Mucosa of descending colon (tissue), 3 donors: ENCODE measurements around the gene IL4. TPM values are rescaled to one million over a fixed set of nuclear protein-coding genes. Genes with fewer than 3 reads are reported as not detected.

Experiments used
- ATAC-seq: fragments of 200-7000 bp; cut with Tn5 transposase; one replicate; pipeline ENCODE4 v1.9.1; 2020; ENCODE audit warnings: mild to moderate bottlenecking, moderate library complexity
- DNase-seq, 3 donors: peaks; one replicate each; pipeline ENCODE4 v3.0.0-alpha.2; 2020
- H3K36me3 ChIP-seq: fragments of 200-600 bp; one replicate; pipeline ENCODE4 v1.8.0; 2021; ENCODE audit warnings: low read depth, mild to moderate bottlenecking
- H3K4me1 ChIP-seq: fragments of 200-600 bp; one replicate; pipeline ENCODE4 v1.8.0; 2021; ENCODE audit warnings: low read depth, mild to moderate bottlenecking
- H3K4me3 ChIP-seq: fragments of 200-600 bp; one replicate; pipeline ENCODE4 v1.8.0; 2021; ENCODE audit warnings: mild to moderate bottlenecking
- H3K9me3 ChIP-seq: fragments of 200-600 bp; one replicate; pipeline ENCODE4 v1.8.0; 2021; ENCODE audit warnings: mild to moderate bottlenecking
- intact Hi-C, 2 donors: fragments of 100-400 bp; cut with DNase I in 1 of 2; cut with micrococcal nuclease in 1 of 2; formaldehyde crosslinking; loops; one replicate each; pipeline versions ENCODE4 v1.11.0 to v1.11.1; 2022; cut with DNase I, micrococcal nuclease
- total RNA-seq, 3 donors: library from RNA; stranded (reverse); fragmentation: NEBNext Ultra II Directional in 2 of 3; extraction: Animal tissue kit (Norgen Biotek cat#: 25700) in 2 of 3; gene quantifications; one replicate each; pipeline versions ENCODE4 v1.2.1 to v1.2.4, GENCODE V29; 2021 to 2023
- TF ChIP-seq, protein P1 (sequence below): fragments of 200-600 bp; IDR thresholded peaks from one replicate; pipeline ENCODE4 v1.8.0; 2022; ENCODE audit warnings: antibody characterized with exemption, mild to moderate bottlenecking
- donor health status: DM: no; HTN: no; CAD: no; lungs with moderate emphysema.
- donor health status: DM: no; HTN: no; CAD: no.
- donor health status: DM: no; HTN: yes; CAD: no.

The IL4 gene
- total RNA-seq, 3 donors from 2014 or later: not detected

- DNase-seq: no peak
- TF ChIP-seq, protein P1, sequence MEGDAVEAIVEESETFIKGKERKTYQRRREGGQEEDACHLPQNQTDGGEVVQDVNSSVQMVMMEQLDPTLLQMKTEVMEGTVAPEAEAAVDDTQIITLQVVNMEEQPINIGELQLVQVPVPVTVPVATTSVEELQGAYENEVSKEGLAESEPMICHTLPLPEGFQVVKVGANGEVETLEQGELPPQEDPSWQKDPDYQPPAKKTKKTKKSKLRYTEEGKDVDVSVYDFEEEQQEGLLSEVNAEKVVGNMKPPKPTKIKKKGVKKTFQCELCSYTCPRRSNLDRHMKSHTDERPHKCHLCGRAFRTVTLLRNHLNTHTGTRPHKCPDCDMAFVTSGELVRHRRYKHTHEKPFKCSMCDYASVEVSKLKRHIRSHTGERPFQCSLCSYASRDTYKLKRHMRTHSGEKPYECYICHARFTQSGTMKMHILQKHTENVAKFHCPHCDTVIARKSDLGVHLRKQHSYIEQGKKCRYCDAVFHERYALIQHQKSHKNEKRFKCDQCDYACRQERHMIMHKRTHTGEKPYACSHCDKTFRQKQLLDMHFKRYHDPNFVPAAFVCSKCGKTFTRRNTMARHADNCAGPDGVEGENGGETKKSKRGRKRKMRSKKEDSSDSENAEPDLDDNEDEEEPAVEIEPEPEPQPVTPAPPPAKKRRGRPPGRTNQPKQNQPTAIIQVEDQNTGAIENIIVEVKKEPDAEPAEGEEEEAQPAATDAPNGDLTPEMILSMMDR: no peak
- no peak overlapping the region for H3K4me3 ChIP-seq
- intact Hi-C loops: no loop called here
- ATAC-seq: no peak
- no peaks in the 10 kb centered on the region for H3K9me3 ChIP-seq
- H3K36me3 ChIP-seq: no peaks in the 10 kb centered on the region
- H3K4me1 ChIP-seq: no peaks in the 10 kb centered on the region
These were observed 4.9 kb downstream of the IL4 start for GRCh38 chr5:132678735-132679134.

GRCh38 chr5:132679166-132679565 is 5.4 kb downstream of the IL4 start:
- no peaks in the 10 kb centered on the region for H3K4me1 ChIP-seq
- H3K9me3 ChIP-seq: no peaks in the 10 kb centered on the region
- DNase-seq (no peak), ATAC-seq (no peak)
- H3K36me3 ChIP-seq: no peaks in the 10 kb centered on the region
- TF ChIP-seq, protein P1: no peak
- intact Hi-C loops: no loop called here
- no peak overlapping the region for H3K4me3 ChIP-seq

DNA sequence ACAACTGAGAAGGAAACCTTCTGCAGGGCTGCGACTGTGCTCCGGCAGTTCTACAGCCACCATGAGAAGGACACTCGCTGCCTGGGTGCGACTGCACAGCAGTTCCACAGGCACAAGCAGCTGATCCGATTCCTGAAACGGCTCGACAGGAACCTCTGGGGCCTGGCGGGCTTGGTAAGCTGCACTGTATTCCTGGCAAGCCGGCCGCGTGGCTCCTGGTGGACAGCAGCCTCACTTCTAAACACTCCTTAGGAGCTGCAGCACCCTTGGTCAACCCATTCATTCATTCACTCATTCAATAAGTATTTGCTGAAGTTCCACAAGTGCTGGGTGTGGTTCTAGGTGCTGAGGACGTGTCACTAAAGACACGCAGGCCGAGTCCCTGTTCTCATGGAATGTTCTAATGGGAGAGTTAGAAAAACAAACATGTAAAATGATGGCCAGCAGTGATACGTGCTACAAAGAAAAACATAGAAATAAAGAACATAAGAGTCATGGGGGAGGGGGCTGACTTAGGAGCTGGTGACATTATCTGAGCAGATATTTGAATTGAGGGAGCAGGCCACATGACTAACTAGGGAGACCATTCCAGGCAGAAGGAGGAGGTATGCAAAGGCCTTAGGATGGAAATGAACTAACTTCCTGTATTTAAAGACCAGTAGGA is 6.1 kb downstream of the IL4 start:
- intact Hi-C loops: no loop called here
- Histone ChIP-seq H3K4me3 (no peak overlapping the region), H3K36me3 (no peaks in the 10 kb centered on the region), H3K9me3 (no peaks in the 10 kb centered on the region), H3K4me1 (no peaks in the 10 kb centered on the region)
- TF ChIP-seq, protein P1: no peak
- DNase-seq (no peak), ATAC-seq (no peak)

- no peak for DNase-seq
- TF ChIP-seq, protein P1: no peak
- no peak overlapping the region for H3K4me3 ChIP-seq
- no peaks in the 10 kb centered on the region for H3K4me1 ChIP-seq
- intact Hi-C loops: no loop called here
- no peaks in the 10 kb centered on the region for H3K9me3 ChIP-seq
- no peak for ATAC-seq
- no peaks in the 10 kb centered on the region for H3K36me3 ChIP-seq
These were observed 7.1 kb downstream of the IL4 start for GRCh38 chr5:132680780-132681475.

DNA sequence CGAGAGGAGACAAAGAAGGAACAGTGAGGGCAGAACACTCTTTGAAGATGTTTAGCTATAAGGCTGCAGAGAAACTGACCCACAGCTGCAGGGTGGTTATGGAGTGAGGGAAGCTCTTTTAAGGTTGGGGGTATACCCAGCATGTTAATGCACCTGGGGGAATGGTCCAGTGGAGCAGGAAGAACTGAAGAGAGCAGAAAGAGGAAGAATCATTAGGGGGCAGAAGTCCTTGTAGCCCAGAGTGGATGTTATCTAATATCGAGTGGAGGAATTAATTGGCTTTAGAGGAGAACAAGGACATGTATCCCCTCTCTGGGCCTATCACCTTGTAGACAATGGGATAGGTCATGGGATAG is 7.7 kb downstream of the IL4 start:
- no peaks in the 10 kb centered on the region for H3K36me3 ChIP-seq
- no peaks in the 10 kb centered on the region for H3K9me3 ChIP-seq
- TF ChIP-seq, protein P1: no peak
- DNase-seq (no peak), ATAC-seq (no peak)
- intact Hi-C loops: no loop called here
- no peaks in the 10 kb centered on the region for H3K4me1 ChIP-seq
- no peak overlapping the region for H3K4me3 ChIP-seq
